HepG2 (cell line): ENCODE data around the gene SLC45A3. TPM values are rescaled to one million over a fixed set of nuclear protein-coding genes. Genes with fewer than 3 reads are reported as not detected.

Experiments used
- HMGXB3 ChIP-seq: sonication (generic); formaldehyde crosslinking; IDR thresholded peaks from 2 replicates; pipeline ENCODE4 v1.4.0; 2020; ENCODE audit warnings: missing genetic modification reagents, borderline replicate concordance
- HNRNPL ChIP-seq: fragments of 200-400 bp; formaldehyde crosslinking; IDR thresholded peaks from 2 replicates; pipeline ENCODE4 v1.6.1; 2017; ENCODE audit warnings: mild to moderate bottlenecking, low read depth, low read length
- JUNB ChIP-seq: sonication (generic); formaldehyde crosslinking; IDR thresholded peaks from 2 replicates; pipeline ENCODE4 v1.8.0; 2022; ENCODE audit warnings: missing genetic modification reagents, mild to moderate bottlenecking, borderline replicate concordance
- NCOA5 ChIP-seq: sonication (generic); formaldehyde crosslinking; IDR thresholded peaks from 2 replicates; pipeline ENCODE4 v1.4.0; 2020; ENCODE audit warnings: missing genetic modification reagents
- NFE2L1 ChIP-seq: sonication (generic); formaldehyde crosslinking; IDR thresholded peaks from 2 replicates; pipeline ENCODE4 v1.4.0; 2020; ENCODE audit warnings: missing genetic modification reagents, mild to moderate bottlenecking, borderline replicate concordance
- PAXIP1 ChIP-seq: sonication (generic); formaldehyde crosslinking; conservative IDR thresholded peaks from 2 replicates; pipeline ENCODE4 v1.4.0; 2020; ENCODE audit warnings: mild to moderate bottlenecking, missing genetic modification reagents, moderate library complexity
- RFXANK ChIP-seq: IDR thresholded peaks from 2 replicates; pipeline ENCODE4 v1.6.1; 2016
- TEAD3 ChIP-seq: optimal IDR thresholded peaks from 2 replicates; pipeline ENCODE3; 2016; ENCODE audit warnings: borderline replicate concordance
- YY1 ChIP-seq: IDR thresholded peaks from 2 replicates; pipeline ENCODE4 v1.6.1; 2011; ENCODE audit warnings: low read length, low read depth, moderate library complexity, mild to moderate bottlenecking; ENCODE audit not compliant: insufficient read depth, insufficient replicate concordance
- ZKSCAN8 ChIP-seq: IDR thresholded peaks from 2 replicates; pipeline ENCODE4 v1.6.1; 2016; ENCODE audit warnings: borderline replicate concordance, missing genetic modification reagents, missing compliant biosample characterization
- ZNF333 ChIP-seq: sonication (generic); formaldehyde crosslinking; IDR thresholded peaks from 2 replicates; pipeline ENCODE4 v1.4.0; 2020; ENCODE audit warnings: mild to moderate bottlenecking, missing genetic modification reagents, borderline replicate concordance
- ZNF432 ChIP-seq: sonication (generic); formaldehyde crosslinking; IDR thresholded peaks from 2 replicates; pipeline ENCODE4 v1.5.0; 2020; ENCODE audit warnings: missing genetic modification reagents, mild to moderate bottlenecking, borderline replicate concordance
- ZNF547 ChIP-seq: sonication (generic); formaldehyde crosslinking; IDR thresholded peaks from 2 replicates; pipeline ENCODE4 v1.5.1; 2020; ENCODE audit warnings: mild to moderate bottlenecking, missing genetic modification reagents
- ZNF782 ChIP-seq: sonication (generic); formaldehyde crosslinking; IDR thresholded peaks from 2 replicates; pipeline ENCODE4 v1.4.0; 2020; ENCODE audit warnings: missing genetic modification reagents, mild to moderate bottlenecking, borderline replicate concordance
- ZSCAN12 ChIP-seq: sonication (generic); formaldehyde crosslinking; IDR thresholded peaks from 2 replicates; pipeline ENCODE4 v1.9.0; 2021; ENCODE audit warnings: mild to moderate bottlenecking, missing genetic modification reagents
- polyA plus RNA-seq, 8 experiments: library from polyadenylated mRNA; depleted of rRNA in 3 of 8; stranded (reverse) in 7 of 8; unstranded in 1 of 8; fragments of >200 nt; fragmentation: Illumina TruSeq in 4 of 8; extraction: Trizol in 4 of 8; gene quantifications; 2 replicates each; pipeline versions ENCODE4 v1.2.1 to v1.2.3, GENCODE V29; 2011 to 2016; ENCODE audit warnings: low read depth in 4 of 8, missing spikeins in 1 of 8, mixed read lengths in 1 of 8; ENCODE audit not compliant: insufficient read depth in 1 of 8
- total RNA-seq, 5 experiments: library from RNA; depleted of rRNA; stranded (reverse); fragments of >200 nt; fragmentation: Illumina TruSeq; extraction: Trizol; gene quantifications; 2 replicates each; pipeline ENCODE4 v1.2.3, GENCODE V29; 2016; ENCODE audit warnings: low read depth in 1 of 5
- TF ChIP-seq, protein P1 (sequence below): sonication (generic); formaldehyde crosslinking; IDR thresholded peaks from 2 replicates; pipeline ENCODE4 v1.5.0; 2020; ENCODE audit warnings: mild to moderate bottlenecking, missing genetic modification reagents, moderate library complexity
- TF ChIP-seq, protein P2 (sequence below): IDR thresholded peaks from 2 replicates; pipeline ENCODE4 v1.6.1; 2016; ENCODE audit warnings: mild to moderate bottlenecking, missing biosample characterization, missing genetic modification reagents
- TF ChIP-seq, protein P3 (sequence below): sonication (generic); formaldehyde crosslinking; IDR thresholded peaks from 2 replicates; pipeline ENCODE4 v1.8.0; 2022; ENCODE audit warnings: missing genetic modification reagents, mild to moderate bottlenecking, borderline replicate concordance

The SLC45A3 gene
- total and polyA plus RNA-seq, 2 of the 13 experiments (the other 11 are each of a cell fraction or from before 2014, with no cell fraction given), result 3.4 to 4.1 TPM

DNA sequence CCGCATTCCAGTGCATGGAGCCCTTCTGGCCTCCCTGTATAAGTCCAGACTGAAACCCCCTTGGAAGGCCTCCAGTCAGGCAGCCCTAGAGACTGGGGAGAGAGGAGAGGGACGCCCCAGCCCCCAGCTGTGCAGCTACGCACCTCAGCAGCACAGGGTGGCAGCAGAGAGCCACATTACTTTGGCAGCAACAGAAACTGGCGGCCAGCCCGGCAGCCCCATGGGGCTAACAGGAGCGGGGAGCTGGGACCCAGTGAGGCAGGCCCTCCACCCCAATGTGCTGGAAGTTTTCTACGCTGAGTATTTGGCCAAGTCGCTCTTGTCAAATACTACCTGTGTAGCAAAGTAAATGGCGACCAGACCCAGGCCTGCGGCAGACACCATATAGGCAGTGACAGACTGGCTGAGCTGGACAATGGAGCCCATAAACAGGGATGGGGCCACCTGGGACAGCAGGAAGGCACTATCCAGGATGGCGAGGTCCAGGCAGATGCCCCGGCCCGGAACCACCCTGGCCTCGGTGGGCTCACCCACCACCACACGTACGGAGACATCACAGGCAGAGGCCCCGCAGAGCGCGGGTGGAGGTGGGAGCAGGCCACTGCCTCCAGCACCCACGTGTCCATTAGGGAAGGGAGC, 21.2 kb downstream of the SLC45A3 start (continued):
- TF ChIP-seq PAXIP1 (CRISPR knock-in tag) (no peak; the same call in 1 of the 2 replicates), TEAD3 (peak; percentile 37), JUNB (CRISPR knock-in tag) (no peak), ZNF432 (CRISPR knock-in tag) (no peak), RFXANK (CRISPR knock-in tag) (no peak), ZNF333 (CRISPR knock-in tag) (0 out of 2 replicates have a peak, but pooled peaks have one; percentile 70), HNRNPL (no peak), ZNF547 (CRISPR knock-in tag) (peak; percentile 71), NCOA5 (CRISPR knock-in tag) (no peak), ZSCAN12 (CRISPR knock-in tag) (no peak), YY1 (no peak), ZKSCAN8 (CRISPR knock-in tag) (no peak), ZNF782 (CRISPR knock-in tag) (no peak), NFE2L1 (CRISPR knock-in tag) (no peak), HMGXB3 (CRISPR knock-in tag) (no peak)
- TF ChIP-seq, protein P1, sequence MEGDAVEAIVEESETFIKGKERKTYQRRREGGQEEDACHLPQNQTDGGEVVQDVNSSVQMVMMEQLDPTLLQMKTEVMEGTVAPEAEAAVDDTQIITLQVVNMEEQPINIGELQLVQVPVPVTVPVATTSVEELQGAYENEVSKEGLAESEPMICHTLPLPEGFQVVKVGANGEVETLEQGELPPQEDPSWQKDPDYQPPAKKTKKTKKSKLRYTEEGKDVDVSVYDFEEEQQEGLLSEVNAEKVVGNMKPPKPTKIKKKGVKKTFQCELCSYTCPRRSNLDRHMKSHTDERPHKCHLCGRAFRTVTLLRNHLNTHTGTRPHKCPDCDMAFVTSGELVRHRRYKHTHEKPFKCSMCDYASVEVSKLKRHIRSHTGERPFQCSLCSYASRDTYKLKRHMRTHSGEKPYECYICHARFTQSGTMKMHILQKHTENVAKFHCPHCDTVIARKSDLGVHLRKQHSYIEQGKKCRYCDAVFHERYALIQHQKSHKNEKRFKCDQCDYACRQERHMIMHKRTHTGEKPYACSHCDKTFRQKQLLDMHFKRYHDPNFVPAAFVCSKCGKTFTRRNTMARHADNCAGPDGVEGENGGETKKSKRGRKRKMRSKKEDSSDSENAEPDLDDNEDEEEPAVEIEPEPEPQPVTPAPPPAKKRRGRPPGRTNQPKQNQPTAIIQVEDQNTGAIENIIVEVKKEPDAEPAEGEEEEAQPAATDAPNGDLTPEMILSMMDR (CRISPR knock-in tag), result peak; percentile 96
- TF ChIP-seq, protein P2, sequence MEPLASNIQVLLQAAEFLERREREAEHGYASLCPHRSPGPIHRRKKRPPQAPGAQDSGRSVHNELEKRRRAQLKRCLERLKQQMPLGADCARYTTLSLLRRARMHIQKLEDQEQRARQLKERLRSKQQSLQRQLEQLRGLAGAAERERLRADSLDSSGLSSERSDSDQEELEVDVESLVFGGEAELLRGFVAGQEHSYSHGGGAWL (CRISPR knock-in tag), result no peak
- TF ChIP-seq, protein P3, sequence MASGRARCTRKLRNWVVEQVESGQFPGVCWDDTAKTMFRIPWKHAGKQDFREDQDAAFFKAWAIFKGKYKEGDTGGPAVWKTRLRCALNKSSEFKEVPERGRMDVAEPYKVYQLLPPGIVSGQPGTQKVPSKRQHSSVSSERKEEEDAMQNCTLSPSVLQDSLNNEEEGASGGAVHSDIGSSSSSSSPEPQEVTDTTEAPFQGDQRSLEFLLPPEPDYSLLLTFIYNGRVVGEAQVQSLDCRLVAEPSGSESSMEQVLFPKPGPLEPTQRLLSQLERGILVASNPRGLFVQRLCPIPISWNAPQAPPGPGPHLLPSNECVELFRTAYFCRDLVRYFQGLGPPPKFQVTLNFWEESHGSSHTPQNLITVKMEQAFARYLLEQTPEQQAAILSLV (CRISPR knock-in tag), result no peak
